Activated T-cell treated with anti-CD3 and anti-CD28 coated beads, Interleukin-2, amount 50 U/mL, for 4 hours (primary cell): ENCODE results near the gene NIPSNAP3A. TPM values are rescaled to one million over a fixed set of nuclear protein-coding genes. Genes with fewer than 3 reads are reported as not detected.

Source experiments
- ATAC-seq, 2 donors: fragments of 200-7000 bp; cut with Tn5 transposase; one replicate each; pipeline ENCODE4 v1.10.0; 2021
- DNase-seq: peaks from one replicate; pipeline ENCODE4 v3.0.0-alpha.2; 2020
- H3K27me3 Mint-ChIP-seq: one replicate; pipeline ENCODE4 v1.8.0; 2021; ENCODE audit warnings: low read depth, mixed read lengths
- H3K36me3 Mint-ChIP-seq: one replicate; pipeline ENCODE4 v1.8.0; 2022; ENCODE audit warnings: mixed read lengths; ENCODE audit not compliant: insufficient read depth
- H3K4me1 Mint-ChIP-seq: one replicate; pipeline ENCODE4 v1.8.0; 2021; ENCODE audit warnings: low read depth, mixed read lengths
- H3K4me3 Mint-ChIP-seq: one replicate; pipeline ENCODE4 v1.8.0; 2021; ENCODE audit warnings: mild to moderate bottlenecking, moderate library complexity, mixed read lengths
- H3K9me3 Mint-ChIP-seq: one replicate; pipeline ENCODE4 v1.8.0; 2021; ENCODE audit warnings: mixed read lengths
- total RNA-seq, 3 donors: library from RNA; stranded (reverse); gene quantifications; one replicate each; pipeline ENCODE4 v1.2.1, GENCODE V29; 2021

Gene NIPSNAP3A
- total RNA-seq, 3 donors from 2014 or later = 3.4 to 4.1 (median 3.7) TPM

DNA sequence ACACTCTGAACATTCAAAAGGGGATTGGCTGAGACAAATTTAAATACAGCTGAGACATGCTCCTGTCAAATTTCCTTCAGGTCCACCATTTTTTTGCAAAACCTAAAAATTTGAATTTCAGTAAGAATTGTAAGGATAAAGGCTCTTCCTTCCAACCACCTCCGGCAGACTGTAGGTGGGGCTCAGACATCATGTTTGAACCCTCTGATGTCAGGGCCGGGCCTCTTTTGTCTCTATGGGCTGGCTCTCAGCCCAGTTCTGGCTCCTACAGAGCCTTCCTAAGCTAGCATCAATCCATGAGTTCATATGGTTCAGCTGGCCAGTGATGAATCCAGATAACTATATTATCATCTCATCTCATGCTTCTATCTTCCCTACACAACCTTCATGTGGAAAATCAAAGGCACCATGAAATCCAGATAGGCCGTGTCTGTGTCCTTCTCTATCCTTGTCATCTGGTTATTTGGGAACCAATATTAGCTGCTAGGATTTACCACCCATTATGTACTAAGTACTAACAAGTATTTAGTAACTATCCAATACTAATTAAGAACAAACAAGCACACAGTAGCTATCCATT is 60.6 kb downstream of the NIPSNAP3A start:
- DNase-seq = no peak

More for the DNA sequence above, 60.6 kb downstream of the NIPSNAP3A start:
- no peaks in the 10 kb centered on the region for H3K27me3 Mint-ChIP-seq
- no peaks in the 10 kb centered on the region for H3K9me3 Mint-ChIP-seq
- H3K4me3 Mint-ChIP-seq = no peak overlapping the region
- H3K36me3 Mint-ChIP-seq = peaks cover 19% of the 10 kb centered on the region
- no peaks in the 10 kb centered on the region for H3K4me1 Mint-ChIP-seq
- ATAC-seq = no peak

Other genes with a start within 250 kb of the NIPSNAP3A start
- not detected for gene OR13F1, start 243.4 kb upstream of the NIPSNAP3A start, total RNA-seq
- gene OR13C4, start 220.5 kb upstream of the NIPSNAP3A start, total RNA-seq = not detected
- not detected for gene OR13C3, start 210.8 kb upstream of the NIPSNAP3A start, total RNA-seq
- gene OR13C8, start 178.5 kb upstream of the NIPSNAP3A start, total RNA-seq = not detected
- gene OR13C5, start 148.3 kb upstream of the NIPSNAP3A start, total RNA-seq = not detected
- not detected for gene OR13C2, start 142.1 kb upstream of the NIPSNAP3A start, total RNA-seq
- not detected for gene OR13C9, start 129.5 kb upstream of the NIPSNAP3A start, total RNA-seq
- not detected for gene OR13D1, start 53.2 kb upstream of the NIPSNAP3A start, total RNA-seq
- under 1 TPM in 2 of 3 donors, not detected in 1; 0.14 to 0.63 TPM for gene NIPSNAP3B, start 16.4 kb downstream of the NIPSNAP3A start, total RNA-seq
- gene ABCA1, start 180.5 kb downstream of the NIPSNAP3A start, total RNA-seq = under 1 TPM; 0.26 to 0.30 (median 0.30) TPM